HEK293 (cell line): ENCODE results near the gene PEX14.
A peak's percentile ranks its signal among the peaks of the same experiment; 100 is the strongest.

Experiments
- BCL11B ChIP-seq: fragments of 450-650 bp; formaldehyde crosslinking; IDR thresholded peaks from 2 replicates; pipeline ENCODE4 v1.5.1; 2016; ENCODE audit warnings: low read depth, missing biosample characterization, missing genetic modification characterization
- IKZF3 ChIP-seq: fragments of 450-650 bp; IDR thresholded peaks from 2 replicates; pipeline ENCODE4 v1.5.0; 2018; ENCODE audit warnings: missing biosample characterization, mild to moderate bottlenecking, missing genetic modification characterization, moderate library complexity
- KLF16 ChIP-seq: fragments of 450-650 bp; formaldehyde crosslinking; IDR thresholded peaks from 2 replicates; pipeline ENCODE4 v1.5.1; 2017; ENCODE audit warnings: missing biosample characterization, missing genetic modification characterization
- KLF7 ChIP-seq: fragments of 450-650 bp; formaldehyde crosslinking; IDR thresholded peaks from 2 replicates; pipeline ENCODE4 v1.5.1; 2016; ENCODE audit warnings: missing biosample characterization, missing genetic modification characterization, borderline replicate concordance
- KLF9 ChIP-seq: fragments of 450-650 bp; formaldehyde crosslinking; IDR thresholded peaks from 2 replicates; pipeline ENCODE4 v1.5.1; 2016; ENCODE audit warnings: missing biosample characterization, missing genetic modification characterization, low read depth
- SALL2 ChIP-seq: fragments of 450-650 bp; formaldehyde crosslinking; IDR thresholded peaks from 2 replicates; pipeline ENCODE4 v1.5.0; 2017; ENCODE audit warnings: missing biosample characterization, mild to moderate bottlenecking, missing genetic modification characterization, borderline replicate concordance
- ZBTB21 ChIP-seq: fragments of 450-650 bp; formaldehyde crosslinking; IDR thresholded peaks from 2 replicates; pipeline ENCODE4 v1.5.1; 2017; ENCODE audit warnings: missing biosample characterization, missing genetic modification characterization
- ZIC2 ChIP-seq: fragments of 450-650 bp; formaldehyde crosslinking; IDR thresholded peaks from 2 replicates; pipeline ENCODE4 v1.5.1; 2016; ENCODE audit warnings: missing biosample characterization, missing genetic modification characterization
- ZNF133 ChIP-seq: fragments of 450-650 bp; formaldehyde crosslinking; IDR thresholded peaks from 2 replicates; pipeline ENCODE4 v1.5.1; 2016; ENCODE audit warnings: missing biosample characterization, missing genetic modification characterization
- ZNF239 ChIP-seq: fragments of 450-650 bp; formaldehyde crosslinking; IDR thresholded peaks from 2 replicates; pipeline ENCODE4 v1.5.1; 2016; ENCODE audit warnings: missing biosample characterization, missing genetic modification characterization
- ZNF24 ChIP-seq: fragments of 450-650 bp; formaldehyde crosslinking; IDR thresholded peaks from 2 replicates; pipeline ENCODE4 v1.5.1; 2016; ENCODE audit warnings: missing biosample characterization, missing genetic modification characterization
- ZNF248 ChIP-seq: fragments of 450-650 bp; formaldehyde crosslinking; IDR thresholded peaks from 2 replicates; pipeline ENCODE4 v1.5.1; 2017; ENCODE audit warnings: missing biosample characterization, missing genetic modification characterization
- ZNF426 ChIP-seq: fragments of 450-650 bp; formaldehyde crosslinking; IDR thresholded peaks from 2 replicates; pipeline ENCODE4 v1.5.1; 2017; ENCODE audit warnings: missing biosample characterization, missing genetic modification characterization, mild to moderate bottlenecking, inconsistent platforms, moderate library complexity
- ZNF561 ChIP-seq: fragments of 450-650 bp; IDR thresholded peaks from 2 replicates; pipeline ENCODE4 v1.5.1; 2018; ENCODE audit warnings: missing biosample characterization, missing genetic modification characterization, borderline replicate concordance
- TF ChIP-seq, protein P1 (sequence below): fragments of 450-650 bp; formaldehyde crosslinking; IDR thresholded peaks from 2 replicates; pipeline ENCODE4 v1.5.1; 2016; ENCODE audit warnings: missing biosample characterization, missing genetic modification characterization
- TF ChIP-seq, protein P2 (sequence below): fragments of 450-650 bp; formaldehyde crosslinking; IDR thresholded peaks from 2 replicates; pipeline ENCODE4 v1.5.1; 2016; ENCODE audit warnings: missing biosample characterization, missing genetic modification characterization
- TF ChIP-seq, protein P3 (sequence below): fragments of 450-650 bp; formaldehyde crosslinking; IDR thresholded peaks from 2 replicates; pipeline ENCODE4 v1.5.1; 2016; ENCODE audit warnings: missing biosample characterization, missing genetic modification characterization
- TF ChIP-seq, protein P4 (sequence below): fragments of 450-650 bp; formaldehyde crosslinking; IDR thresholded peaks from 2 replicates; pipeline ENCODE4 v1.5.1; 2016; ENCODE audit warnings: missing biosample characterization, missing genetic modification characterization, low read depth
- TF ChIP-seq, protein P5 (sequence below): fragments of 450-650 bp; formaldehyde crosslinking; IDR thresholded peaks from 2 replicates; pipeline ENCODE4 v1.5.0; 2017; ENCODE audit warnings: missing biosample characterization, missing genetic modification characterization, borderline replicate concordance
- TF ChIP-seq, protein P6 (sequence below): sonication (generic); formaldehyde crosslinking; IDR thresholded peaks from 2 replicates; pipeline ENCODE4 v1.8.1; 2022; ENCODE audit warnings: mild to moderate bottlenecking, moderate library complexity, missing genetic modification reagents
- TF ChIP-seq, protein P7 (sequence below): fragments of 450-650 bp; IDR thresholded peaks from 2 replicates; pipeline ENCODE4 v1.5.1; 2018; ENCODE audit warnings: missing biosample characterization, mild to moderate bottlenecking, missing genetic modification characterization
- TF ChIP-seq, protein P8 (sequence below): IDR thresholded peaks from 2 replicates; pipeline ENCODE4 v1.6.1; 2011; ENCODE audit warnings: mild to moderate bottlenecking, low read depth, low read length, borderline replicate concordance
- TF ChIP-seq, protein P9 (sequence below): fragments of 450-650 bp; formaldehyde crosslinking; IDR thresholded peaks from 2 replicates; pipeline ENCODE4 v1.5.1; 2016; ENCODE audit warnings: missing biosample characterization, missing genetic modification characterization

PEX14 gene

DNA sequence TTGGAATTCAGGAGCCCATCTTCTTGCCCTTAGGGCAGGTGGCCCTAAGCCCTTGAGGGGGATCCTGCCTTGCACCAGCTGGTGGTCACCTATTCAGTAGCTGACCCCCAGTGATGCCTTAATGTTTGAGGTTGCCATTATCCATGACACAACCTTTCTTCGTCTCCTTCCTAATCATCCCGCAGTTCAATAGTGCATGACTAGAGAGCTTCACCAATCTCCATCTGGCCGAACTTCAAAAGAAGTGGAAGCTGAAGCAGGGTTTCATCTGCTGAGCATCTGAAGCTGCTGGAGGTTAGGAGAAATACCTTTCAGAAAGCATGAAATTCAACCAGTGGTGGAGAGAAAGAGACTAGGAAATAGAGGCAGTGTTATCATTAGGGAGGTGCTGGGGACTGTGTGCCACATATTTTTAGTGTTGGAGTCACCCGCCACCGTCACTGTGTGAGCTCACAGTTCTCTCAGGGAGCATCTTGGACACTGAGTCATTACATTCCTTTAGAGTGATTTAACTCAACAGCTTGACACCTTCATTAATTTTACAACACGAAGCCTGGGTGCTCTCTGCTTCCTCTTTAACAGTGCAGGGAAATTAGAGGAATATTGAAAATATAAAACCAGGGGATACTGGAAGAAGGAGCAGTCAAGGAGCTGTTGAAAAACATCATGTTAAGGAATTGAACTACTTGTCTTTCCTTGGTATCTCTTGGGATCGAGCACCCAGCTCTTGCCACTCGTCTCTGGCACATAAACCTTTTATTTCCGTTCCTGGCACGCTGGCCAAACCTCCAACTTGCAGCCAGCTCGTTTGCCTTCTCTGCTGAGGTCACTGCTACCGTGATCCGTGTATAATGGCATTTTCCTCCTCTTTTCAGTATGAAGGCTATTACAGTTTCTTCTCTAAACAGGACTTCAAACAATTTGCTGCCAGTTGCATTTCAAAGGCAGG, 53.6 kb downstream of the PEX14 start (continued):
- TF ChIP-seq ZIC2 (tag by site-specific recombination) (no peak), SALL2 (no peak), ZNF561 (tag by site-specific recombination) (no peak), ZNF426 (tag by site-specific recombination) (no peak), ZNF248 (tag by site-specific recombination) (no peak), KLF9 (tag by site-specific recombination) (no peak), ZNF24 (tag by site-specific recombination) (peak; percentile 87), IKZF3 (tag by site-specific recombination) (0 out of 2 replicates have a peak, but pooled peaks have one; percentile 13), ZBTB21 (tag by site-specific recombination) (peak; percentile 92), KLF16 (tag by site-specific recombination) (no peak), ZNF239 (no peak), BCL11B (tag by site-specific recombination) (no peak; the same call in 1 of the 2 replicates), ZNF133 (tag by site-specific recombination) (no peak), KLF7 (tag by site-specific recombination) (no peak)
- TF ChIP-seq, protein P1, sequence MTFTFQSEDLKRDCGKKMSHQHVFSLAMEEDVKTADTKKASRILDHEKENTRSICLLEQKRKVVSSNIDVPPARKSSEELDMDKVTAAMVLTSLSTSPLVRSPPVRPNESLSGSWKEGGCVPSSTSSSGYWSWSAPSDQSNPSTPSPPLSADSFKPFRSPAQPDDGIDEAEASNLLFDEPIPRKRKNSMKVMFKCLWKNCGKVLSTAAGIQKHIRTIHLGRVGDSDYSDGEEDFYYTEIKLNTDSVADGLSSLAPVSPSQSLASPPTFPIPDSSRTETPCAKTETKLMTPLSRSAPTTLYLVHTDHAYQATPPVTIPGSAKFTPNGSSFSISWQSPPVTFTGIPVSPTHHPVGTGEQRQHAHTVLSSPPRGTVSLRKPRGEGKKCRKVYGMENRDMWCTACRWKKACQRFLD (tag by site-specific recombination): no peak
- TF ChIP-seq, protein P2, sequence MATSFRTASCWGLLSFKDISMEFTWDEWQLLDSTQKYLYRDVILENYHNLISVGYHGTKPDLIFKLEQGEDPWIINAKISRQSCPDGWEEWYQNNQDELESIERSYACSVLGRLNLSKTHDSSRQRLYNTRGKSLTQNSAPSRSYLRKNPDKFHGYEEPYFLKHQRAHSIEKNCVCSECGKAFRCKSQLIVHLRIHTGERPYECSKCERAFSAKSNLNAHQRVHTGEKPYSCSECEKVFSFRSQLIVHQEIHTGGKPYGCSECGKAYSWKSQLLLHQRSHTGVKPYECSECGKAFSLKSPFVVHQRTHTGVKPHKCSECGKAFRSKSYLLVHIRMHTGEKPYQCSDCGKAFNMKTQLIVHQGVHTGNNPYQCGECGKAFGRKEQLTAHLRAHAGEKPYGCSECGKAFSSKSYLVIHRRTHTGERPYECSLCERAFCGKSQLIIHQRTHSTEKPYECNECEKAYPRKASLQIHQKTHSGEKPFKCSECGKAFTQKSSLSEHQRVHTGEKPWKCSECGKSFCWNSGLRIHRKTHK (tag by site-specific recombination): no peak
- TF ChIP-seq, protein P3, sequence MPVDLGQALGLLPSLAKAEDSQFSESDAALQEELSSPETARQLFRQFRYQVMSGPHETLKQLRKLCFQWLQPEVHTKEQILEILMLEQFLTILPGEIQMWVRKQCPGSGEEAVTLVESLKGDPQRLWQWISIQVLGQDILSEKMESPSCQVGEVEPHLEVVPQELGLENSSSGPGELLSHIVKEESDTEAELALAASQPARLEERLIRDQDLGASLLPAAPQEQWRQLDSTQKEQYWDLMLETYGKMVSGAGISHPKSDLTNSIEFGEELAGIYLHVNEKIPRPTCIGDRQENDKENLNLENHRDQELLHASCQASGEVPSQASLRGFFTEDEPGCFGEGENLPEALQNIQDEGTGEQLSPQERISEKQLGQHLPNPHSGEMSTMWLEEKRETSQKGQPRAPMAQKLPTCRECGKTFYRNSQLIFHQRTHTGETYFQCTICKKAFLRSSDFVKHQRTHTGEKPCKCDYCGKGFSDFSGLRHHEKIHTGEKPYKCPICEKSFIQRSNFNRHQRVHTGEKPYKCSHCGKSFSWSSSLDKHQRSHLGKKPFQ (tag by site-specific recombination): no peak
- TF ChIP-seq, protein P4, sequence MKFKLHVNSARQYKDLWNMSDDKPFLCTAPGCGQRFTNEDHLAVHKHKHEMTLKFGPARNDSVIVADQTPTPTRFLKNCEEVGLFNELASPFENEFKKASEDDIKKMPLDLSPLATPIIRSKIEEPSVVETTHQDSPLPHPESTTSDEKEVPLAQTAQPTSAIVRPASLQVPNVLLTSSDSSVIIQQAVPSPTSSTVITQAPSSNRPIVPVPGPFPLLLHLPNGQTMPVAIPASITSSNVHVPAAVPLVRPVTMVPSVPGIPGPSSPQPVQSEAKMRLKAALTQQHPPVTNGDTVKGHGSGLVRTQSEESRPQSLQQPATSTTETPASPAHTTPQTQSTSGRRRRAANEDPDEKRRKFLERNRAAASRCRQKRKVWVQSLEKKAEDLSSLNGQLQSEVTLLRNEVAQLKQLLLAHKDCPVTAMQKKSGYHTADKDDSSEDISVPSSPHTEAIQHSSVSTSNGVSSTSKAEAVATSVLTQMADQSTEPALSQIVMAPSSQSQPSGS (tag by site-specific recombination): no peak
- TF ChIP-seq, protein P5, sequence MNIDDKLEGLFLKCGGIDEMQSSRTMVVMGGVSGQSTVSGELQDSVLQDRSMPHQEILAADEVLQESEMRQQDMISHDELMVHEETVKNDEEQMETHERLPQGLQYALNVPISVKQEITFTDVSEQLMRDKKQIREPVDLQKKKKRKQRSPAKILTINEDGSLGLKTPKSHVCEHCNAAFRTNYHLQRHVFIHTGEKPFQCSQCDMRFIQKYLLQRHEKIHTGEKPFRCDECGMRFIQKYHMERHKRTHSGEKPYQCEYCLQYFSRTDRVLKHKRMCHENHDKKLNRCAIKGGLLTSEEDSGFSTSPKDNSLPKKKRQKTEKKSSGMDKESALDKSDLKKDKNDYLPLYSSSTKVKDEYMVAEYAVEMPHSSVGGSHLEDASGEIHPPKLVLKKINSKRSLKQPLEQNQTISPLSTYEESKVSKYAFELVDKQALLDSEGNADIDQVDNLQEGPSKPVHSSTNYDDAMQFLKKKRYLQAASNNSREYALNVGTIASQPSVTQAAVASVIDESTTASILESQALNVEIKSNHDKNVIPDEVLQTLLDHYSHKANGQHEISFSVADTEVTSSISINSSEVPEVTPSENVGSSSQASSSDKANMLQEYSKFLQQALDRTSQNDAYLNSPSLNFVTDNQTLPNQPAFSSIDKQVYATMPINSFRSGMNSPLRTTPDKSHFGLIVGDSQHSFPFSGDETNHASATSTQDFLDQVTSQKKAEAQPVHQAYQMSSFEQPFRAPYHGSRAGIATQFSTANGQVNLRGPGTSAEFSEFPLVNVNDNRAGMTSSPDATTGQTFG (tag by site-specific recombination): no peak
- TF ChIP-seq, protein P6, sequence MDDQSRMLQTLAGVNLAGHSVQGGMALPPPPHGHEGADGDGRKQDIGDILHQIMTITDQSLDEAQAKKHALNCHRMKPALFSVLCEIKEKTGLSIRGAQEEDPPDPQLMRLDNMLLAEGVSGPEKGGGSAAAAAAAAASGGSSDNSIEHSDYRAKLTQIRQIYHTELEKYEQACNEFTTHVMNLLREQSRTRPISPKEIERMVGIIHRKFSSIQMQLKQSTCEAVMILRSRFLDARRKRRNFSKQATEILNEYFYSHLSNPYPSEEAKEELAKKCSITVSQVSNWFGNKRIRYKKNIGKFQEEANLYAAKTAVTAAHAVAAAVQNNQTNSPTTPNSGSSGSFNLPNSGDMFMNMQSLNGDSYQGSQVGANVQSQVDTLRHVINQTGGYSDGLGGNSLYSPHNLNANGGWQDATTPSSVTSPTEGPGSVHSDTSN: no peak
- TF ChIP-seq, protein P7, sequence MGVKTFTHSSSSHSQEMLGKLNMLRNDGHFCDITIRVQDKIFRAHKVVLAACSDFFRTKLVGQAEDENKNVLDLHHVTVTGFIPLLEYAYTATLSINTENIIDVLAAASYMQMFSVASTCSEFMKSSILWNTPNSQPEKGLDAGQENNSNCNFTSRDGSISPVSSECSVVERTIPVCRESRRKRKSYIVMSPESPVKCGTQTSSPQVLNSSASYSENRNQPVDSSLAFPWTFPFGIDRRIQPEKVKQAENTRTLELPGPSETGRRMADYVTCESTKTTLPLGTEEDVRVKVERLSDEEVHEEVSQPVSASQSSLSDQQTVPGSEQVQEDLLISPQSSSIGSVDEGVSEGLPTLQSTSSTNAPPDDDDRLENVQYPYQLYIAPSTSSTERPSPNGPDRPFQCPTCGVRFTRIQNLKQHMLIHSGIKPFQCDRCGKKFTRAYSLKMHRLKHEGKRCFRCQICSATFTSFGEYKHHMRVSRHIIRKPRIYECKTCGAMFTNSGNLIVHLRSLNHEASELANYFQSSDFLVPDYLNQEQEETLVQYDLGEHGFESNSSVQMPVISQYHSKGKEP (tag by site-specific recombination): no peak
- TF ChIP-seq, protein P8, sequence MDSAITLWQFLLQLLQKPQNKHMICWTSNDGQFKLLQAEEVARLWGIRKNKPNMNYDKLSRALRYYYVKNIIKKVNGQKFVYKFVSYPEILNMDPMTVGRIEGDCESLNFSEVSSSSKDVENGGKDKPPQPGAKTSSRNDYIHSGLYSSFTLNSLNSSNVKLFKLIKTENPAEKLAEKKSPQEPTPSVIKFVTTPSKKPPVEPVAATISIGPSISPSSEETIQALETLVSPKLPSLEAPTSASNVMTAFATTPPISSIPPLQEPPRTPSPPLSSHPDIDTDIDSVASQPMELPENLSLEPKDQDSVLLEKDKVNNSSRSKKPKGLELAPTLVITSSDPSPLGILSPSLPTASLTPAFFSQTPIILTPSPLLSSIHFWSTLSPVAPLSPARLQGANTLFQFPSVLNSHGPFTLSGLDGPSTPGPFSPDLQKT: no peak
- TF ChIP-seq, protein P9, sequence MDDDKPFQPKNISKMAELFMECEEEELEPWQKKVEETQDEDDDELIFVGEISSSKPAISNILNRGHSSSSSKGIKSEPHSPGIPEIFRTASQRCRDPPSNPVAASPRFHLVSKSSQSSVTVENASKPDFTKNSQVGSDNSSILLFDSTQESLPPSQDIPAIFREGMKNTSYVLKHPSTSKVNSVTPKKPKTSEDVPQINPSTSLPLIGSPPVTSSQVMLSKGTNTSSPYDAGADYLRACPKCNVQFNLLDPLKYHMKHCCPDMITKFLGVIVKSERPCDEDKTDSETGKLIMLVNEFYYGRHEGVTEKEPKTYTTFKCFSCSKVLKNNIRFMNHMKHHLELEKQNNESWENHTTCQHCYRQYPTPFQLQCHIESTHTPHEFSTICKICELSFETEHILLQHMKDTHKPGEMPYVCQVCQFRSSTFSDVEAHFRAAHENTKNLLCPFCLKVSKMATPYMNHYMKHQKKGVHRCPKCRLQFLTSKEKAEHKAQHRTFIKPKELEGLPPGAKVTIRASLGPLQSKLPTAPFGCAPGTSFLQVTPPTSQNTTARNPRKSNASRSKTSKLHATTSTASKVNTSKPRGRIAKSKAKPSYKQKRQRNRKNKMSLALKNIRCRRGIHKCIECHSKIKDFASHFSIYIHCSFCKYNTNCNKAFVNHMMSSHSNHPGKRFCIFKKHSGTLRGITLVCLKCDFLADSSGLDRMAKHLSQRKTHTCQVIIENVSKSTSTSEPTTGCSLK (tag by site-specific recombination): no peak
